Osteocyte (in vitro differentiated cells): ENCODE data around the gene HSPH1. TPM values are rescaled to one million over a fixed set of nuclear protein-coding genes. Genes with fewer than 3 reads are reported as not detected.

Experiments used
- DNase-seq: peaks from one replicate; pipeline ENCODE4 v3.0.0; 2021; ENCODE audit warnings: mixed read lengths; ENCODE audit not compliant: unreplicated experiment; ENCODE audit errors: extremely low spot score
- H3K27ac Mint-ChIP-seq: one replicate; pipeline ENCODE4 v1.8.0; 2021; ENCODE audit warnings: mild to moderate bottlenecking, mixed read lengths; ENCODE audit not compliant: unreplicated experiment
- H3K27me3 Mint-ChIP-seq: one replicate; pipeline ENCODE4 v1.8.0; 2021; ENCODE audit warnings: mixed read lengths; ENCODE audit not compliant: unreplicated experiment
- H3K36me3 Mint-ChIP-seq: one replicate; pipeline ENCODE4 v1.8.0; 2021; ENCODE audit warnings: mixed read lengths; ENCODE audit not compliant: unreplicated experiment
- H3K4me1 Mint-ChIP-seq: one replicate; pipeline ENCODE4 v1.8.0; 2021; ENCODE audit warnings: mixed read lengths; ENCODE audit not compliant: unreplicated experiment
- H3K4me3 Mint-ChIP-seq: one replicate; pipeline ENCODE4 v1.8.0; 2021; ENCODE audit warnings: mild to moderate bottlenecking, moderate library complexity, mixed read lengths; ENCODE audit not compliant: unreplicated experiment
- H3K9me3 Mint-ChIP-seq: one replicate; pipeline ENCODE4 v1.8.0; 2021; ENCODE audit warnings: mixed read lengths; ENCODE audit not compliant: unreplicated experiment
- CTCF ChIP-seq: fragments of 200-600 bp; sonication (generic); IDR thresholded peaks from 2 replicates; pipeline ENCODE4 v1.5.0; 2021; ENCODE audit warnings: antibody characterized with exemption, mild to moderate bottlenecking, moderate library complexity
- total RNA-seq: library from RNA; stranded (reverse); gene quantifications from 2 replicates; pipeline ENCODE4 v1.2.1, GENCODE V29; 2021

HSPH1 gene
- total RNA-seq, 1 donor from 2014 or later, result 75.5 TPM

GRCh38 chr13:31090961-31091624 lies 70.6 kb downstream of the HSPH1 start:
- H3K27me3 Mint-ChIP-seq, result peaks cover 48% of the 10 kb centered on the region
- H3K36me3 Mint-ChIP-seq, result no peaks in the 10 kb centered on the region
- no peak overlapping the region for H3K4me3 Mint-ChIP-seq
- no peak for TF ChIP-seq CTCF
- no peaks in the 10 kb centered on the region for H3K9me3 Mint-ChIP-seq
- DNase-seq, result no peak
- H3K4me1 Mint-ChIP-seq, result peaks cover 5% of the 10 kb centered on the region
- no peak overlapping the region for H3K27ac Mint-ChIP-seq

- Mint-ChIP-seq H3K9me3 (no peaks in the 10 kb centered on the region), H3K27me3 (peaks cover 52% of the 10 kb centered on the region), H3K4me1 (peaks cover 5% of the 10 kb centered on the region), H3K36me3 (no peaks in the 10 kb centered on the region), H3K27ac (no peak overlapping the region), H3K4me3 (no peak overlapping the region)
- DNase-seq, result no peak
- no peak for TF ChIP-seq CTCF
Observed at GRCh38 chr13:31090096-31090495, 71.6 kb downstream of the HSPH1 start.

- H3K27me3 Mint-ChIP-seq, result peaks cover 54% of the 10 kb centered on the region
- no peak overlapping the region for H3K4me3 Mint-ChIP-seq
- no peaks in the 10 kb centered on the region for H3K36me3 Mint-ChIP-seq
- DNase-seq, result no peak
- no peak overlapping the region for H3K27ac Mint-ChIP-seq
- no peaks in the 10 kb centered on the region for H3K9me3 Mint-ChIP-seq
- no peak for TF ChIP-seq CTCF
- H3K4me1 Mint-ChIP-seq, result peaks cover 5% of the 10 kb centered on the region
Observed at GRCh38 chr13:31089649-31090048, 72.1 kb downstream of the HSPH1 start.

GRCh38 chr13:31088826-31089420 lies 72.8 kb downstream of the HSPH1 start:
- H3K36me3 Mint-ChIP-seq, result no peaks in the 10 kb centered on the region
- no peak overlapping the region for H3K27ac Mint-ChIP-seq
- H3K4me3 Mint-ChIP-seq, result no peak overlapping the region
- H3K4me1 Mint-ChIP-seq, result peaks cover 5% of the 10 kb centered on the region
- H3K27me3 Mint-ChIP-seq, result peaks cover 56% of the 10 kb centered on the region
- TF ChIP-seq CTCF, result no peak
- DNase-seq, result no peak
- no peaks in the 10 kb centered on the region for H3K9me3 Mint-ChIP-seq

Other genes with a start within 250 kb of the HSPH1 start
- gene TEX26, start 229.2 kb downstream of the HSPH1 start, total RNA-seq, result not detected in 2 replicates
- gene B3GLCT, start 38.1 kb upstream of the HSPH1 start, total RNA-seq, result 8.2 and 10.3 TPM in 2 replicates